Panc1 (cell line): ENCODE results near the gene ZNF516. TPM values are rescaled to one million over a fixed set of nuclear protein-coding genes. Genes with fewer than 3 reads are reported as not detected.

Source experiments
- ATAC-seq: fragments of 200-7000 bp; cut with Tn5 transposase; 2 replicates; pipeline ENCODE4 v1.9.1; 2020; ENCODE audit warnings: mild to moderate bottlenecking, moderate library complexity
- BruUV-seq: library from RNA; stranded (reverse); fragments of 400-500 nt; replicated peaks from 2 replicates; lab custom pipeline; 2021; lab: Mats Ljungman, UMichigan
- CTCF ChIA-PET: fragments of 300-600 bp; sonication (Branson Sonifier 250); formaldehyde crosslinking; loops from one replicate; lab custom pipeline; 2022; ENCODE audit warnings: antibody characterized with exemption; lab: Charles Lee
- POLR2A ChIA-PET: fragments of 300-600 bp; sonication (Branson Sonifier 250); formaldehyde crosslinking; loops from one replicate; lab custom pipeline; 2022; ENCODE audit warnings: antibody characterized with exemption; lab: Charles Lee
- DNase-seq: peaks from one replicate; pipeline ENCODE4 v3.0.0-alpha.2; 2010; ENCODE audit warnings: low read depth, low spot score
- H3K27ac ChIP-seq: 2 replicates; pipeline ENCODE4 v1.5.1; 2011; ENCODE audit warnings: mild to moderate bottlenecking, low read length, inconsistent platforms
- H3K27me3 ChIP-seq: fragments of 200-500 bp; sonication (Bioruptor generic); 2 replicates; pipeline ENCODE4 v1.6.0; 2014; ENCODE audit warnings: low read length, inconsistent platforms; ENCODE audit not compliant: control insufficient read depth, insufficient read depth
- H3K36me3 ChIP-seq: fragments of 200-500 bp; sonication (Bioruptor generic); 2 replicates; pipeline ENCODE4 v1.5.1; 2014; ENCODE audit warnings: inconsistent platforms, mild to moderate bottlenecking, low read length, moderate library complexity; ENCODE audit not compliant: control insufficient read depth, insufficient read depth
- H3K4me1 ChIP-seq: 2 replicates; pipeline ENCODE4 v1.5.1; 2011; ENCODE audit warnings: inconsistent platforms, mild to moderate bottlenecking, low read length, moderate library complexity; ENCODE audit not compliant: control insufficient read depth, insufficient read depth
- H3K4me3 ChIP-seq, 2 experiments: 2 replicates each; pipeline ENCODE4 v1.5.1; 2011 to 2012; ENCODE audit warnings: low read depth in 2 of 2, low read length in 2 of 2, mild to moderate bottlenecking in 2 of 2, inconsistent platforms in 1 of 2, moderate library complexity in 1 of 2
- H3K9me3 ChIP-seq: fragments of 200-500 bp; sonication (Bioruptor generic); 2 replicates; pipeline ENCODE4 v1.5.1; 2014; ENCODE audit warnings: low read depth, mild to moderate bottlenecking, inconsistent platforms, low read length, moderate library complexity; ENCODE audit not compliant: control insufficient read depth, insufficient read depth
- POLR2AphosphoS5 ChIP-seq: IDR thresholded peaks from 2 replicates; pipeline ENCODE4 v1.6.1; 2012; ENCODE audit warnings: mild to moderate bottlenecking, low read depth, low read length, moderate library complexity
- SIN3A ChIP-seq: IDR thresholded peaks from 2 replicates; pipeline ENCODE4 v1.6.1; 2012; ENCODE audit warnings: low read depth, mild to moderate bottlenecking, low read length, moderate library complexity, borderline replicate concordance; ENCODE audit not compliant: insufficient read depth
- TCF7L2 ChIP-seq: IDR thresholded peaks from 2 replicates; pipeline ENCODE4 v1.6.1; 2011; ENCODE audit warnings: mild to moderate bottlenecking, low read depth, low read length, inconsistent platforms
- in situ Hi-C: cut with HindIII; loops from 2 replicates; pipeline ENCODE4 v1.10.0; 2016; ENCODE audit warnings: low sequenced_read_pairs, low pct_unique_long_range_greater_than_20kb
- intact Hi-C: fragments of 100-400 bp; cut with micrococcal nuclease; formaldehyde crosslinking; loops from one replicate; pipeline ENCODE4 v1.10.0; 2022; ENCODE audit not compliant: unreplicated experiment
- total RNA-seq: library from RNA; stranded (reverse); gene quantifications from one replicate; pipeline ENCODE4 v1.2.1, GENCODE V29; 2021; ENCODE audit not compliant: unreplicated experiment
- TF ChIP-seq, protein P1 (sequence below): fragments of 450-650 bp; IDR thresholded peaks from 2 replicates; pipeline ENCODE4 v1.5.1; 2017; ENCODE audit warnings: mild to moderate bottlenecking
- TF ChIP-seq, protein P2 (sequence below), 2 experiments: IDR thresholded peaks; 2 replicates each; pipeline ENCODE4 v1.6.1; 2011 to 2012; ENCODE audit warnings: low read depth in 2 of 2, control low read depth in 1 of 2, low read length in 1 of 2, mild to moderate bottlenecking in 1 of 2, moderate library complexity in 1 of 2; ENCODE audit not compliant: insufficient read depth in 1 of 2

ZNF516 gene
- total RNA-seq, 1 experiment from 2014 or later = 28.6 TPM

DNA sequence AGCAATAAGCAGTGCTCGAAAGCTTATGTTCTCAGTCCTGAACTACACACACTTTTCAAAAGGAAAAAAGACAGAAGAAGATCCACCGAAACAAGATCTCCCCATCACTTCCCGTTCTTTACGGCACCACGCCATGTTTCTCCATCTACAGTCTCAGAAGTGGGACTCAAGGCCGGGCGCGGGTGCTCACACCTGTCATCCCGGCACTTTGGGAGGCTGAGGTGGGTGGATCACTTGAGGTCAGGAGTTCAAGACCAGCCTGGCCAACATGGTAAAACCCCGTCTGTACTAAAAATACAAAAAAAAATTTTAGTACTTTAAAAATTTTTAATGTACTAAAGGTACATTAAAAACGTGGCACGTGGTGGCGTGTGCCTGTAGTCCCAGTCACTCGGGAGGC, 31.2 kb downstream of the ZNF516 start:
- ChIA-PET CTCF (no interaction called here), POLR2A (interaction anchor here (0.7 kb wide), 1 partner anchor 29 kb away, joined by 3 read pairs; no protein-coding TSS in a partner anchor)

DNA sequence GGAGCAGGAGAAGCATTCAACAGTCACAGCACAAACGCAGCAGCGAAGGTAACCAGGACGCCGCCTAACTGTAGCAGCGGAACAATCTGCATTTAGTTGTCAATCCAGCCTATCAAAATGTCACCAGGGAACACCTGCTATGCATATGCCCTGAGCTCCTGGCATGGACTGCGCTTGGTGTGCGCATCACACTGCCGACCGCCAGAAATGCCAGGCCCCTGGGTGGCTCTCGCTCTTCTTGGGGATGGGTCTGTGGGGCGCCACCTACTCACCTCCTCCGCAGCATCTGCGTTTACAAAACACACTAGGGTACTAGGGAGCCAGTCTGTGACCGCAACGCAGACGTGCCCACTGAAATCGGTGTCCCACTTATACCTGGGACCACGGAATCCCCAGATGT, 31.7 kb downstream of the ZNF516 start:
- Histone ChIP-seq H3K4me3 (no peak overlapping the region), H3K9me3 (no peaks in the 10 kb centered on the region), H3K27ac (no peak overlapping the region), H3K4me1 (peaks cover 15% of the 10 kb centered on the region), H3K36me3 (no peaks in the 10 kb centered on the region), H3K27me3 (no peaks in the 10 kb centered on the region)
- TF ChIP-seq POLR2AphosphoS5 (no peak), SIN3A (no peak), TCF7L2 (no peak)
- TF ChIP-seq, protein P1, sequence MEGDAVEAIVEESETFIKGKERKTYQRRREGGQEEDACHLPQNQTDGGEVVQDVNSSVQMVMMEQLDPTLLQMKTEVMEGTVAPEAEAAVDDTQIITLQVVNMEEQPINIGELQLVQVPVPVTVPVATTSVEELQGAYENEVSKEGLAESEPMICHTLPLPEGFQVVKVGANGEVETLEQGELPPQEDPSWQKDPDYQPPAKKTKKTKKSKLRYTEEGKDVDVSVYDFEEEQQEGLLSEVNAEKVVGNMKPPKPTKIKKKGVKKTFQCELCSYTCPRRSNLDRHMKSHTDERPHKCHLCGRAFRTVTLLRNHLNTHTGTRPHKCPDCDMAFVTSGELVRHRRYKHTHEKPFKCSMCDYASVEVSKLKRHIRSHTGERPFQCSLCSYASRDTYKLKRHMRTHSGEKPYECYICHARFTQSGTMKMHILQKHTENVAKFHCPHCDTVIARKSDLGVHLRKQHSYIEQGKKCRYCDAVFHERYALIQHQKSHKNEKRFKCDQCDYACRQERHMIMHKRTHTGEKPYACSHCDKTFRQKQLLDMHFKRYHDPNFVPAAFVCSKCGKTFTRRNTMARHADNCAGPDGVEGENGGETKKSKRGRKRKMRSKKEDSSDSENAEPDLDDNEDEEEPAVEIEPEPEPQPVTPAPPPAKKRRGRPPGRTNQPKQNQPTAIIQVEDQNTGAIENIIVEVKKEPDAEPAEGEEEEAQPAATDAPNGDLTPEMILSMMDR = no peak
- TF ChIP-seq, protein P2, sequence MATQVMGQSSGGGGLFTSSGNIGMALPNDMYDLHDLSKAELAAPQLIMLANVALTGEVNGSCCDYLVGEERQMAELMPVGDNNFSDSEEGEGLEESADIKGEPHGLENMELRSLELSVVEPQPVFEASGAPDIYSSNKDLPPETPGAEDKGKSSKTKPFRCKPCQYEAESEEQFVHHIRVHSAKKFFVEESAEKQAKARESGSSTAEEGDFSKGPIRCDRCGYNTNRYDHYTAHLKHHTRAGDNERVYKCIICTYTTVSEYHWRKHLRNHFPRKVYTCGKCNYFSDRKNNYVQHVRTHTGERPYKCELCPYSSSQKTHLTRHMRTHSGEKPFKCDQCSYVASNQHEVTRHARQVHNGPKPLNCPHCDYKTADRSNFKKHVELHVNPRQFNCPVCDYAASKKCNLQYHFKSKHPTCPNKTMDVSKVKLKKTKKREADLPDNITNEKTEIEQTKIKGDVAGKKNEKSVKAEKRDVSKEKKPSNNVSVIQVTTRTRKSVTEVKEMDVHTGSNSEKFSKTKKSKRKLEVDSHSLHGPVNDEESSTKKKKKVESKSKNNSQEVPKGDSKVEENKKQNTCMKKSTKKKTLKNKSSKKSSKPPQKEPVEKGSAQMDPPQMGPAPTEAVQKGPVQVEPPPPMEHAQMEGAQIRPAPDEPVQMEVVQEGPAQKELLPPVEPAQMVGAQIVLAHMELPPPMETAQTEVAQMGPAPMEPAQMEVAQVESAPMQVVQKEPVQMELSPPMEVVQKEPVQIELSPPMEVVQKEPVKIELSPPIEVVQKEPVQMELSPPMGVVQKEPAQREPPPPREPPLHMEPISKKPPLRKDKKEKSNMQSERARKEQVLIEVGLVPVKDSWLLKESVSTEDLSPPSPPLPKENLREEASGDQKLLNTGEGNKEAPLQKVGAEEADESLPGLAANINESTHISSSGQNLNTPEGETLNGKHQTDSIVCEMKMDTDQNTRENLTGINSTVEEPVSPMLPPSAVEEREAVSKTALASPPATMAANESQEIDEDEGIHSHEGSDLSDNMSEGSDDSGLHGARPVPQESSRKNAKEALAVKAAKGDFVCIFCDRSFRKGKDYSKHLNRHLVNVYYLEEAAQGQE (IDR thresholded peaks at IDR 0.05; ENCODE audit: insufficient read depth in 1 of 2, low read depth in 2 of 2, low read length in 1 of 2) = no peak
- ATAC-seq = no peak
- ChIA-PET CTCF (no interaction called here), POLR2A (no interaction called here)
- in situ Hi-C loops (no loop called here), intact Hi-C loops (no loop called here)
- no TSS peak for BruUV-seq
- DNase-seq = no peak

More for the DNA sequence above, 31.2 kb downstream of the ZNF516 start:
- Histone ChIP-seq H3K9me3 (no peaks in the 10 kb centered on the region), H3K27ac (no peak overlapping the region), H3K36me3 (no peaks in the 10 kb centered on the region), H3K4me1 (peaks cover 15% of the 10 kb centered on the region), H3K4me3 (no peak overlapping the region), H3K27me3 (no peaks in the 10 kb centered on the region)
- in situ Hi-C loops (no loop called here), intact Hi-C loops (no loop called here)
- no peak for ATAC-seq
- no peak for DNase-seq
- TF ChIP-seq, protein P2 (IDR thresholded peaks at IDR 0.05; ENCODE audit: insufficient read depth in 1 of 2, low read depth in 2 of 2, low read length in 1 of 2) = no peak
- no peak for TF ChIP-seq SIN3A
- TF ChIP-seq TCF7L2 = no peak
- TF ChIP-seq, protein P1 = no peak
- TF ChIP-seq POLR2AphosphoS5 = no peak
- BruUV-seq = no TSS peak
